MCF 10A (cell line): ENCODE results near the gene SEC14L2. TPM values are rescaled to one million over a fixed set of nuclear protein-coding genes. Genes with fewer than 3 reads are reported as not detected.
"Not testable (repeated sequence)": the region's sequence is repeated elsewhere in the genome, so short reads cannot be mapped to it uniquely, and the experiment has no call there.

Source experiments
- BruUV-seq: library from RNA; stranded (reverse); fragments of 400-500 nt; replicated peaks from 2 replicates; lab custom pipeline; 2021; lab: Mats Ljungman, UMichigan
- CTCF ChIA-PET: fragments of 300-600 bp; sonication (Branson Sonifier 250); formaldehyde crosslinking; extraction: SDS; loops from one replicate; lab custom pipeline; 2021; ENCODE audit warnings: antibody characterized with exemption, inconsistent platforms; lab: Yijun Ruan, JAX
- POLR2A ChIA-PET: fragments of 300-600, 350-650 bp; sonication (Branson Sonifier 250); formaldehyde crosslinking; extraction: SDS; loops from one replicate; lab custom pipeline; 2020; ENCODE audit warnings: antibody characterized with exemption, inconsistent platforms; lab: Yijun Ruan, JAX
- DNase-seq: peaks from one replicate; pipeline ENCODE4 v3.0.0-alpha.2; 2018; ENCODE audit not compliant: unreplicated experiment
- H3K27ac Mint-ChIP-seq: one replicate; pipeline ENCODE4 v1.8.0; 2022; ENCODE audit warnings: mild to moderate bottlenecking, low read depth, mixed read lengths; ENCODE audit not compliant: unreplicated experiment
- H3K27me3 Mint-ChIP-seq: one replicate; pipeline ENCODE4 v1.8.0; 2022; ENCODE audit warnings: mixed read lengths; ENCODE audit not compliant: insufficient read depth, unreplicated experiment
- H3K36me3 Mint-ChIP-seq: one replicate; pipeline ENCODE4 v1.8.0; 2022; ENCODE audit warnings: mild to moderate bottlenecking, moderate library complexity, mixed read lengths; ENCODE audit not compliant: insufficient read depth, unreplicated experiment
- H3K4me1 Mint-ChIP-seq: one replicate; pipeline ENCODE4 v1.8.0; 2022; ENCODE audit warnings: mixed read lengths; ENCODE audit not compliant: insufficient read depth, unreplicated experiment
- H3K4me3 Mint-ChIP-seq: one replicate; pipeline ENCODE4 v1.8.0; 2022; ENCODE audit warnings: mild to moderate bottlenecking, moderate library complexity, mixed read lengths; ENCODE audit not compliant: unreplicated experiment
- H3K9me3 Mint-ChIP-seq: one replicate; pipeline ENCODE4 v1.8.0; 2022; ENCODE audit warnings: mixed read lengths; ENCODE audit not compliant: unreplicated experiment
- CTCF ChIP-seq: fragments of 200-600 bp; IDR thresholded peaks from one replicate; pipeline ENCODE4 v1.8.0; 2022; ENCODE audit warnings: antibody characterized with exemption, mild to moderate bottlenecking; ENCODE audit not compliant: unreplicated experiment
- intact Hi-C: fragments of 100-400 bp; cut with micrococcal nuclease; formaldehyde crosslinking; loops from 2 replicates; pipeline ENCODE4 v1.14.1; 2022
- total RNA-seq: library from RNA; stranded (reverse); gene quantifications from 2 replicates; pipeline ENCODE4 v1.2.3, GENCODE V29; 2022

SEC14L2 gene
- total RNA-seq, 1 experiment from 2014 or later, result 29.1 TPM

GRCh38 chr22:30447656-30448055 is 50.8 kb downstream of the SEC14L2 start:
- DNase-seq, result no peak
- ChIA-PET POLR2A (no interaction called here), CTCF (interaction anchor here (0.7 to 1.2 kb wide), 3 partner anchors 62 to 307 kb away, joined by 3 to 4 read pairs (median 3); no protein-coding TSS in a partner anchor)
- Mint-ChIP-seq H3K4me1 (peaks cover 6% of the 10 kb centered on the region), H3K4me3 (no peak overlapping the region), H3K27me3 (no peaks in the 10 kb centered on the region), H3K36me3 (no peaks in the 10 kb centered on the region), H3K27ac (no peak overlapping the region), H3K9me3 (no peaks in the 10 kb centered on the region)
- intact Hi-C loops, result no loop called here
- no TSS peak for BruUV-seq
- no peak for TF ChIP-seq CTCF

- CTCF ChIA-PET, H3K4me3 Mint-ChIP-seq, POLR2A ChIA-PET, DNase-seq, intact Hi-C loops, H3K4me1 Mint-ChIP-seq, H3K36me3 Mint-ChIP-seq, H3K27ac Mint-ChIP-seq, H3K27me3 Mint-ChIP-seq, H3K9me3 Mint-ChIP-seq, BruUV-seq: not testable (repeated sequence)
Observed at GRCh38 chr22:30451488-30451887, 54.7 kb downstream of the SEC14L2 start.

GRCh38 chr22:30452861-30453260 is 56.0 kb downstream of the SEC14L2 start:
- intact Hi-C loops, result no loop called here
- ChIA-PET POLR2A (no interaction called here), CTCF (interaction anchor here (0.6 to 0.9 kb wide), 2 partner anchors 28 to 356 kb away, joined by 3 read pairs; no protein-coding TSS in a partner anchor)
- no peak for TF ChIP-seq CTCF
- no TSS peak for BruUV-seq
- Mint-ChIP-seq H3K27ac (no peak overlapping the region), H3K27me3 (peaks cover 8% of the 10 kb centered on the region), H3K36me3 (peaks cover 6% of the 10 kb centered on the region), H3K9me3 (no peaks in the 10 kb centered on the region), H3K4me3 (no peak overlapping the region), H3K4me1 (no peaks in the 10 kb centered on the region)
- no peak for DNase-seq

GRCh38 chr22:30453731-30454510 is 57.1 kb downstream of the SEC14L2 start:
- no TSS peak for BruUV-seq
- ChIA-PET CTCF (no interaction called here), POLR2A (interaction anchor here (0.6 kb wide), 2 partner anchors 30 to 52 kb away, joined by 3 to 4 read pairs; no protein-coding TSS in a partner anchor)
- intact Hi-C loops, result no loop called here
- Mint-ChIP-seq H3K36me3 (peaks cover 6% of the 10 kb centered on the region), H3K4me1 (no peaks in the 10 kb centered on the region), H3K27me3 (peaks cover 11% of the 10 kb centered on the region), H3K27ac (no peak overlapping the region), H3K4me3 (no peak overlapping the region), H3K9me3 (no peaks in the 10 kb centered on the region)
- peak; percentile 15 for DNase-seq
- TF ChIP-seq CTCF, result no peak
